Fibroblast of peridontal ligament (primary cell): ENCODE measurements around the gene CLEC4F.

Experiments
- DNase-seq: peaks from one replicate; pipeline ENCODE4 v3.0.0-alpha.2; 2010; ENCODE audit errors: extremely low read depth

Gene CLEC4F

GRCh38 chr2:70785137-70785911, 35.1 kb downstream of the CLEC4F start:
- peak; percentile 6 for DNase-seq

GRCh38 chr2:70784320-70784719, 36.1 kb downstream of the CLEC4F start:
- no peak for DNase-seq

GRCh38 chr2:70779911-70780545, 40.4 kb downstream of the CLEC4F start:
- DNase-seq: no peak

- DNase-seq: no peak
These were observed 40.9 kb downstream of the CLEC4F start for GRCh38 chr2:70779491-70779890.

GRCh38 chr2:70778676-70779075, 41.7 kb downstream of the CLEC4F start:
- no peak for DNase-seq

- no peak for DNase-seq
These were observed 42.9 kb downstream of the CLEC4F start for GRCh38 chr2:70777450-70777849.

- no peak for DNase-seq
These were observed 44.1 kb downstream of the CLEC4F start for GRCh38 chr2:70776266-70776665.

- no peak for DNase-seq
These were observed 45.3 kb downstream of the CLEC4F start for GRCh38 chr2:70775141-70775540.

GRCh38 chr2:70772486-70773155, 47.8 kb downstream of the CLEC4F start:
- no peak for DNase-seq

- DNase-seq: no peak
These were observed 49.0 kb downstream of the CLEC4F start for GRCh38 chr2:70771446-70771845.

GRCh38 chr2:70769450-70769849, 50.9 kb downstream of the CLEC4F start:
- DNase-seq: no peak

- no peak for DNase-seq
These were observed 51.8 kb downstream of the CLEC4F start for GRCh38 chr2:70768590-70769085.

GRCh38 chr2:70767699-70768589, 52.5 kb downstream of the CLEC4F start, which contains the start of gene ADD2:
TSS of gene ADD2 (minus strand) at chr2:70768200. CDS start at chr2:70706408, 61,792 bp downstream.
- DNase-seq: no peak

- DNase-seq: no peak
These were observed 53.2 kb downstream of the CLEC4F start for GRCh38 chr2:70767079-70767698.

GRCh38 chr2:70766357-70767078, 53.9 kb downstream of the CLEC4F start:
- DNase-seq: no peak

- no peak for DNase-seq
These were observed 54.9 kb downstream of the CLEC4F start for GRCh38 chr2:70765507-70765906.

GRCh38 chr2:70759446-70759845, 61.0 kb downstream of the CLEC4F start:
- no peak for DNase-seq
